GM12878 (cell line): ENCODE measurements around the gene ATP5PO. TPM values are rescaled to one million over a fixed set of nuclear protein-coding genes. Genes with fewer than 3 reads are reported as not detected.
A peak's percentile ranks its signal among the peaks of the same experiment; 100 is the strongest.

Experiments
- ATAC-seq: fragments of 200-7000 bp; cut with Tn5 transposase; 3 replicates; pipeline ENCODE4 v1.9.1; 2020; ENCODE audit warnings: mild to moderate bottlenecking, moderate library complexity
- BruUV-seq: library from RNA; stranded (reverse); fragments of 400-500 nt; replicated peaks from 2 replicates; lab custom pipeline; 2021; lab: Mats Ljungman, UMichigan
- CTCF ChIA-PET: fragments of 300-600 bp; sonication (Branson Sonifier 250); formaldehyde crosslinking; extraction: SDS; loops from one replicate; lab custom pipeline; 2021; ENCODE audit warnings: inconsistent platforms; lab: Yijun Ruan, JAX
- POLR2A ChIA-PET: fragments of 350-600 bp; formaldehyde crosslinking; extraction: SDS; loops from one replicate; lab custom pipeline; 2021; ENCODE audit warnings: inconsistent platforms; lab: Charles Lee
- RAD21 ChIA-PET: fragments of 300-600 bp; sonication (Branson Sonifier 250); formaldehyde crosslinking; loops from one replicate; lab custom pipeline; 2023; ENCODE audit warnings: antibody characterized with exemption; ENCODE audit not compliant: unreplicated experiment; lab: Charles Lee
- SMC1A ChIA-PET: fragments of 300-600 bp; sonication (Branson Sonifier 250); formaldehyde crosslinking; loops from one replicate; lab custom pipeline; 2023; ENCODE audit not compliant: unreplicated experiment, uncharacterized antibody; lab: Charles Lee
- DNase-seq: peaks from one replicate; pipeline ENCODE4 v3.0.0-alpha.2; 2011; ENCODE audit warnings: low read depth, low spot score
- FAIRE-seq: peaks from 3 replicates; lab custom pipeline; 2011; peaks lifted over from hg19 to GRCh38; lab: Jason Lieb, UNC
- H2AFZ ChIP-seq: 2 replicates; pipeline ENCODE4 v1.6.0; 2011; ENCODE audit warnings: low read depth, low read length, control low read depth; ENCODE audit not compliant: control insufficient read depth
- H3K27ac ChIP-seq: 2 replicates; pipeline ENCODE4 v1.5.1; 2011; ENCODE audit warnings: control low read depth; ENCODE audit not compliant: control insufficient read depth, insufficient read depth
- H3K27me3 ChIP-seq, 2 experiments: replicated peaks in 1 of 2; 2 replicates each; pipeline versions ENCODE4 v1.6.0 to v1.6.1; 2011; ENCODE audit warnings: low read length in 1 of 2; ENCODE audit not compliant: control insufficient read depth in 2 of 2, insufficient read depth in 2 of 2
- H3K36me3 ChIP-seq, 2 experiments: 2 replicates each; pipeline ENCODE4 v1.5.1; 2011; ENCODE audit warnings: low read length in 1 of 2; ENCODE audit not compliant: control insufficient read depth in 2 of 2, insufficient read depth in 2 of 2
- H3K4me1 ChIP-seq: 2 replicates; pipeline ENCODE4 v1.6.1; 2011; ENCODE audit warnings: mild to moderate bottlenecking, low read length, moderate library complexity, mixed read lengths; ENCODE audit not compliant: control insufficient read depth, insufficient read depth
- H3K4me2 ChIP-seq: 2 replicates; pipeline ENCODE4 v1.6.0; 2011; ENCODE audit warnings: control low read depth; ENCODE audit not compliant: control insufficient read depth, insufficient read depth
- H3K4me3 ChIP-seq: fragments of 200-600 bp; sonication (generic); 2 replicates; pipeline ENCODE4 v1.5.1; 2016
- H3K79me2 ChIP-seq: 2 replicates; pipeline ENCODE4 v1.6.0; 2011; ENCODE audit warnings: low read length; ENCODE audit not compliant: control insufficient read depth, insufficient read depth
- H3K9ac ChIP-seq: 2 replicates; pipeline ENCODE4 v1.8.0; 2011; ENCODE audit warnings: low read length, control low read depth, mixed read lengths; ENCODE audit not compliant: control insufficient read depth, insufficient read depth
- H3K9me3 ChIP-seq: replicated peaks from 3 replicates; pipeline ENCODE4 v1.5.1; 2011; ENCODE audit warnings: mild to moderate bottlenecking, low read length; ENCODE audit not compliant: control insufficient read depth, insufficient read depth
- H4K20me1 ChIP-seq: 2 replicates; pipeline ENCODE4 v1.6.0; 2011; ENCODE audit not compliant: control insufficient read depth, insufficient read depth
- ATF3 ChIP-seq: IDR thresholded peaks from 2 replicates; pipeline ENCODE4 v1.6.1; 2011; ENCODE audit warnings: low read depth, mild to moderate bottlenecking, low read length, moderate library complexity, borderline replicate concordance; ENCODE audit errors: extremely low read depth
- HSF1 ChIP-seq: fragments of 150-350 bp; IDR thresholded peaks from 2 replicates; pipeline ENCODE4 v1.6.1; 2014; ENCODE audit warnings: mild to moderate bottlenecking, low read depth, low read length
- MLLT1 ChIP-seq: fragments of 450-650 bp; IDR thresholded peaks from 2 replicates; pipeline ENCODE4 v1.6.1; 2016; ENCODE audit warnings: mild to moderate bottlenecking
- NR2C2 ChIP-seq: IDR thresholded peaks from 2 replicates; pipeline ENCODE4 v1.6.1; 2011; ENCODE audit warnings: borderline replicate concordance, low read depth; ENCODE audit not compliant: control insufficient read depth, insufficient read length
- PKNOX1 ChIP-seq: fragments of 450-650 bp; IDR thresholded peaks from 2 replicates; pipeline ENCODE4 v1.6.1; 2016; ENCODE audit warnings: mild to moderate bottlenecking
- RAD21 ChIP-seq: IDR thresholded peaks from 2 replicates; pipeline ENCODE4 v1.6.1; 2011; ENCODE audit warnings: mild to moderate bottlenecking, low read depth, low read length, moderate library complexity; ENCODE audit not compliant: insufficient read depth
- SMC3 ChIP-seq: IDR thresholded peaks from 2 replicates; pipeline ENCODE4 v1.6.1; 2011; ENCODE audit warnings: low read length, improper control_type of control experiment, borderline replicate concordance
- SP1 ChIP-seq: IDR thresholded peaks from one replicate; pipeline ENCODE4 v1.6.1; 2011; ENCODE audit warnings: low read depth, low read length
- WRNIP1 ChIP-seq: IDR thresholded peaks from 2 replicates; pipeline ENCODE4 v1.6.1; 2011; ENCODE audit warnings: low read depth, low read length, improper control_type of control experiment, borderline replicate concordance
- WGBS: methylation state at CpG from one replicate; pipeline ENCODE4 v1.1.6; 2016; ENCODE audit warnings: low lambda C conversion rate; ENCODE audit not compliant: insufficient replicate concordance, insufficient coverage; ENCODE audit errors: missing lambda C conversion rate; 5-methylcytosine and 5-hydroxymethylcytosine counted together
- in situ Hi-C: fragments of 300-500 bp; cut with MboI; formaldehyde crosslinking; loops from 9 replicates; pipeline ENCODE4 v1.14.3; 2018; ENCODE audit warnings: mixed read lengths
- intact Hi-C: fragments of 100-400 bp; cut with micrococcal nuclease; formaldehyde crosslinking; loops from one replicate; pipeline ENCODE4 v1.14.2; 2022; ENCODE audit not compliant: unreplicated experiment
- polyA plus RNA-seq, 11 experiments: library from polyadenylated mRNA; depleted of rRNA in 4 of 11; unstranded in 6 of 11; stranded (reverse) in 5 of 11; fragments of >200 nt; fragmentation: Nextera tagmentation in 4 of 11; fragmentation: Illumina TruSeq in 1 of 11; extraction: Ambion mirVana in 4 of 11; extraction: Trizol in 1 of 11; gene quantifications; 1 replicate in 1 of 11; 2 replicates in 10 of 11; pipeline versions ENCODE4 v1.2.1 to v1.2.3, GENCODE V29; 2011 to 2016; ENCODE audit warnings: inconsistent platforms in 2 of 11, missing spikeins in 2 of 11, low read depth in 1 of 11
- total RNA-seq, 4 experiments: library from RNA; depleted of rRNA in 3 of 4; stranded (reverse); fragments of >200 nt in 3 of 4; fragmentation: Illumina TruSeq in 1 of 4; extraction: Trizol in 1 of 4; gene quantifications; 2 replicates each; pipeline versions ENCODE4 v1.2.1 to v1.2.3, GENCODE V29; 2013 to 2021
- TF ChIP-seq, protein P1 (sequence below): fragments of 450-650 bp; IDR thresholded peaks from 2 replicates; pipeline ENCODE4 v1.6.1; 2016; ENCODE audit warnings: mild to moderate bottlenecking, moderate library complexity, borderline replicate concordance

Gene ATP5PO
- total and polyA plus RNA-seq, 10 of the 15 experiments (the other 5 are each of a cell fraction or from before 2014, with no cell fraction given): 251 to 1,656 (median 470) TPM

GRCh38 chr21:33895356-33895755, 20.2 kb downstream of the ATP5PO start (continued):
- TF ChIP-seq, protein P1, sequence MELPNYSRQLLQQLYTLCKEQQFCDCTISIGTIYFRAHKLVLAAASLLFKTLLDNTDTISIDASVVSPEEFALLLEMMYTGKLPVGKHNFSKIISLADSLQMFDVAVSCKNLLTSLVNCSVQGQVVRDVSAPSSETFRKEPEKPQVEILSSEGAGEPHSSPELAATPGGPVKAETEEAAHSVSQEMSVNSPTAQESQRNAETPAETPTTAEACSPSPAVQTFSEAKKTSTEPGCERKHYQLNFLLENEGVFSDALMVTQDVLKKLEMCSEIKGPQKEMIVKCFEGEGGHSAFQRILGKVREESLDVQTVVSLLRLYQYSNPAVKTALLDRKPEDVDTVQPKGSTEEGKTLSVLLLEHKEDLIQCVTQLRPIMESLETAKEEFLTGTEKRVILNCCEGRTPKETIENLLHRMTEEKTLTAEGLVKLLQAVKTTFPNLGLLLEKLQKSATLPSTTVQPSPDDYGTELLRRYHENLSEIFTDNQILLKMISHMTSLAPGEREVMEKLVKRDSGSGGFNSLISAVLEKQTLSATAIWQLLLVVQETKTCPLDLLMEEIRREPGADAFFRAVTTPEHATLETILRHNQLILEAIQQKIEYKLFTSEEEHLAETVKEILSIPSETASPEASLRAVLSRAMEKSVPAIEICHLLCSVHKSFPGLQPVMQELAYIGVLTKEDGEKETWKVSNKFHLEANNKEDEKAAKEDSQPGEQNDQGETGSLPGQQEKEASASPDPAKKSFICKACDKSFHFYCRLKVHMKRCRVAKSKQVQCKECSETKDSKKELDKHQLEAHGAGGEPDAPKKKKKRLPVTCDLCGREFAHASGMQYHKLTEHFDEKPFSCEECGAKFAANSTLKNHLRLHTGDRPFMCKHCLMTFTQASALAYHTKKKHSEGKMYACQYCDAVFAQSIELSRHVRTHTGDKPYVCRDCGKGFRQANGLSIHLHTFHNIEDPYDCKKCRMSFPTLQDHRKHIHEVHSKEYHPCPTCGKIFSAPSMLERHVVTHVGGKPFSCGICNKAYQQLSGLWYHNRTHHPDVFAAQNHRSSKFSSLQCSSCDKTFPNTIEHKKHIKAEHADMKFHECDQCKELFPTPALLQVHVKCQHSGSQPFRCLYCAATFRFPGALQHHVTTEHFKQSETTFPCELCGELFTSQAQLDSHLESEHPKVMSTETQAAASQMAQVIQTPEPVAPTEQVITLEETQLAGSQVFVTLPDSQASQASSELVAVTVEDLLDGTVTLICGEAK: no peak
- TF ChIP-seq NR2C2: peak; percentile 50

GRCh38 chr21:33894736-33895288, 20.8 kb downstream of the ATP5PO start:
- H3K4me3 ChIP-seq: no peak overlapping the region
- H3K27me3 ChIP-seq: no peaks in the 10 kb centered on the region
- ATAC-seq (peak; percentile 94), DNase-seq (no peak), FAIRE-seq (peak; percentile 7)
- H3K9me3 ChIP-seq: no peaks in the 10 kb centered on the region
- in situ Hi-C loops: no loop called here
- H3K79me2 ChIP-seq: no peaks in the 10 kb centered on the region
- POLR2A ChIA-PET: no interaction called here
- intact Hi-C loops: no loop called here
- no peak overlapping the region for H3K9ac ChIP-seq
- SMC1A ChIA-PET: no interaction called here
- peak overlapping the region; percentile 48; the same call in 1 of the 2 replicates for H3K4me2 ChIP-seq
- WGBS: 20% methylated on average over 20 of the region's 20 CpGs
- no peak overlapping the region for H3K27ac ChIP-seq
- no peak overlapping the region; the same call in 1 of the 2 replicates for H2AFZ ChIP-seq
- no TSS peak for BruUV-seq
- H4K20me1 ChIP-seq: no peaks in the 10 kb centered on the region
- CTCF ChIA-PET: interaction anchor here (0.7 to 1.5 kb wide), 2 partner anchors 257 to 289 kb away, joined by 3 to 4 read pairs; no protein-coding TSS in a partner anchor
- no peaks in the 10 kb centered on the region for H3K36me3 ChIP-seq
- RAD21 ChIA-PET: no interaction called here
- no peaks in the 10 kb centered on the region for H3K4me1 ChIP-seq
- TF ChIP-seq WRNIP1: no peak
- TF ChIP-seq PKNOX1: no peak
- peak; percentile 61 for TF ChIP-seq RAD21
- TF ChIP-seq SMC3: peak; percentile 30; the same call in 1 of the 2 replicates
- no peak for TF ChIP-seq HSF1
- TF ChIP-seq ATF3: no peak
- no peak for TF ChIP-seq MLLT1
- no peak for TF ChIP-seq NR2C2
- TF ChIP-seq SP1: no peak
